Choroid plexus epithelial cell (primary cell): ENCODE results near the gene COL9A3.
A peak's percentile ranks its signal among the peaks of the same experiment; 100 is the strongest.

Experiments
- DNase-seq: peaks from one replicate; pipeline ENCODE4 v3.0.0-alpha.2; 2010; ENCODE audit warnings: low read depth
- H3K4me3 ChIP-seq: 2 replicates; pipeline ENCODE4 v1.5.1; 2011; ENCODE audit warnings: low read depth, mild to moderate bottlenecking, control low read depth, low read length, moderate library complexity
- CTCF ChIP-seq: conservative IDR thresholded peaks from 2 replicates; pipeline ENCODE4 v1.5.1; 2011; ENCODE audit warnings: low read depth, mild to moderate bottlenecking, control low read depth, inconsistent platforms, low read length, moderate library complexity

The COL9A3 gene

GRCh38 chr20:62779417-62779685 lies 37.5 kb upstream of the COL9A3 start:
- no peak overlapping the region for H3K4me3 ChIP-seq
- no peak for DNase-seq
- no peak for TF ChIP-seq CTCF

- no peak for DNase-seq
- no peak for TF ChIP-seq CTCF
- H3K4me3 ChIP-seq = no peak overlapping the region
Measured at GRCh38 chr20:62780204-62780603, 36.6 kb upstream of the COL9A3 start.

GRCh38 chr20:62780696-62781095 lies 36.2 kb upstream of the COL9A3 start:
- H3K4me3 ChIP-seq = no peak overlapping the region
- DNase-seq = no peak
- TF ChIP-seq CTCF = no peak

GRCh38 chr20:62782149-62782892 lies 34.5 kb upstream of the COL9A3 start:
- TF ChIP-seq CTCF = peak; percentile 39
- no peak for DNase-seq
- no peak overlapping the region for H3K4me3 ChIP-seq

GRCh38 chr20:62782893-62783278 lies 34.0 kb upstream of the COL9A3 start:
- TF ChIP-seq CTCF = no peak
- H3K4me3 ChIP-seq = no peak overlapping the region
- DNase-seq = no peak

GRCh38 chr20:62784497-62784896 lies 32.4 kb upstream of the COL9A3 start:
- no peak for DNase-seq
- TF ChIP-seq CTCF = no peak
- no peak overlapping the region for H3K4me3 ChIP-seq

GRCh38 chr20:62785393-62785792 lies 31.5 kb upstream of the COL9A3 start:
- H3K4me3 ChIP-seq = no peak overlapping the region
- TF ChIP-seq CTCF = no peak
- DNase-seq = no peak
